Sciatic nerve (tissue), 2 donors: Measurements from ENCODE around the gene KIFC1. TPM values are rescaled to one million over a fixed set of nuclear protein-coding genes. Genes with fewer than 3 reads are reported as not detected.

Source experiments
- ATAC-seq: fragments of 200-7000 bp; cut with Tn5 transposase; one replicate; pipeline ENCODE4 v1.9.1; 2020; ENCODE audit warnings: mild to moderate bottlenecking, moderate library complexity
- DNase-seq: peaks from one replicate; pipeline ENCODE4 v3.0.0-alpha.2; 2020; ENCODE audit warnings: low spot score
- intact Hi-C: fragments of 100-400 bp; cut with DNase I; formaldehyde crosslinking; loops from one replicate; pipeline ENCODE4 v1.14.2; 2022
- microRNA-seq: library from miRNA; unstranded; fragments of <30 nt; microRNA quantifications from one replicate; pipeline ENCODE4 v1.2.0, GENCODE V29; 2020
- total RNA-seq: library from RNA; stranded (reverse); fragmentation: NEBNext Ultra II Directional; extraction: Animal tissue kit (Norgen Biotek cat#: 25700); gene quantifications from one replicate; pipeline ENCODE4 v1.2.1, GENCODE V29; 2021
- donor health status: DM: no; HTN: no; CAD: no.
- donor health status: DM: no; HTN: no; CAD: no.

KIFC1 gene
- total RNA-seq, 1 donor from 2014 or later = 1.5 TPM

- DNase-seq = no peak
Measured at GRCh38 chr6:33455051-33455450, 63.4 kb downstream of the KIFC1 start.

DNA sequence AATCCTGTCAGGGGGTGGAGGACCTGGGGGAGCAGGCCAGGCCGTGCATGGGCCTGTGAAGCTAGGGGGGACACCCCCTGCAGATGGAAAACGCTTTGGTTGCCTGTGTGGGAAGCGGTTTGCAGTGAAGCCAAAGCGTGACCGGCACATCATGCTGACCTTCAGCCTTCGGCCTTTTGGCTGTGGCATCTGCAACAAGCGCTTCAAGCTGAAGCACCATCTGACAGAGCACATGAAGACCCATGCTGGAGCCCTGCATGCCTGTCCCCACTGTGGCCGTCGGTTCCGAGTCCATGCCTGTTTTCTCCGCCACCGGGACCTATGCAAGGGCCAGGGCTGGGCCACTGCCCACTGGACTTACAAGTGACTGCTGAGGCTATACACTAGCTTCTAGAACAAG is 64.5 kb downstream of the KIFC1 start:
- intact Hi-C loops = loop anchor here (10.0 kb wide), 1 partner anchor 119 kb away; no protein-coding TSS in a partner anchor
- ATAC-seq = no peak

More at GRCh38 chr6:33455051-33455450, 63.4 kb downstream of the KIFC1 start:
- no peak for ATAC-seq
- intact Hi-C loops = loop anchor here (10.0 kb wide), 1 partner anchor 120 kb away; no protein-coding TSS in a partner anchor

DNA sequence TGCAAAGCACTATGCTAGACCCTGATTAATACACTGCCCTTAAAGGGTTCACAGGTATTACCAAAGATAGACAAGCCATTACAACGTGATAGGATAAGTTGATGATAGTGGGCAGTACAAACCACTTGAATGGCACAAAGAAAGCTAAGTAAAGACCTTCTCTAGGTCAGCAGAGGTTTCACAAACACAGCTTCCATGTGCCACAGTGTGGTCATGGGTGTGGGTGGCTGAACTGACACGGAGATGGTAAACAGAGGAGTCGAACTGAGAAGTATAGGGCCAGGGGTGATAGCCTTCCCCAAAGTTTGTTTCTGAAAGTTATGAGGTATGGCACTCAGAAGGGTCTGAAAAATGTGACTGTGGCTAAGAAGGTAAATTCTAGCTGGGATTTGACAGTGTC is 67.1 kb downstream of the KIFC1 start:
- no peak for ATAC-seq
- no peak for DNase-seq
- intact Hi-C loops = loop anchor here (10.0 kb wide), 1 partner anchor 116 kb away; no protein-coding TSS in a partner anchor

More for the DNA sequence above, 64.5 kb downstream of the KIFC1 start:
- DNase-seq = no peak

- DNase-seq (no peak), ATAC-seq (no peak)
- intact Hi-C loops = loop anchor here (10.0 kb wide), 1 partner anchor 116 kb away; no protein-coding TSS in a partner anchor
Measured at GRCh38 chr6:33459226-33459625, 67.6 kb downstream of the KIFC1 start.

Small RNAs within 50 kb of the gene (microRNA-seq; reads per million reads assigned to microRNA genes)
- not detected for gene MIR5004

Other genes with a start within 250 kb of the KIFC1 start
- 5.6 TPM for gene COL11A2, start 199.4 kb upstream of the KIFC1 start, total RNA-seq
- 54.0 TPM for gene RXRB, start 191.2 kb upstream of the KIFC1 start, total RNA-seq
- 65.3 TPM for gene SLC39A7, start 191.0 kb upstream of the KIFC1 start, total RNA-seq
- 12.7 TPM for gene HSD17B8, start 187.2 kb upstream of the KIFC1 start, total RNA-seq
- 39.5 TPM for gene RING1, start 183.3 kb upstream of the KIFC1 start, total RNA-seq
- gene VPS52, start 119.9 kb upstream of the KIFC1 start, total RNA-seq = 50.0 TPM
- 1,733 TPM for gene RPS18, start 119.7 kb upstream of the KIFC1 start, total RNA-seq
- 14.8 TPM for gene B3GALT4, start 114.7 kb upstream of the KIFC1 start, total RNA-seq
- 32.4 TPM for gene WDR46, start 102.6 kb upstream of the KIFC1 start, total RNA-seq
- 27.1 TPM for gene PFDN6, start 102.2 kb upstream of the KIFC1 start, total RNA-seq
- 83.5 TPM for gene RGL2, start 92.9 kb upstream of the KIFC1 start, total RNA-seq
- gene TAPBP, start 77.7 kb upstream of the KIFC1 start, total RNA-seq = 85.5 TPM
- 23.2 TPM for gene ZBTB22, start 74.1 kb upstream of the KIFC1 start, total RNA-seq
- gene DAXX, start 68.9 kb upstream of the KIFC1 start, total RNA-seq = 35.9 TPM
- 107 TPM for gene PHF1, start 19.2 kb downstream of the KIFC1 start, total RNA-seq
- 107 TPM for gene CUTA, start 26.3 kb downstream of the KIFC1 start, total RNA-seq
- gene SYNGAP1, start 28.2 kb downstream of the KIFC1 start, total RNA-seq = 30.2 TPM
- gene ZBTB9, start 62.8 kb downstream of the KIFC1 start, total RNA-seq = 6.5 TPM
- gene BAK1, start 188.5 kb downstream of the KIFC1 start, total RNA-seq = 10.7 TPM
- 88.6 TPM for gene ITPR3, start 229.5 kb downstream of the KIFC1 start, total RNA-seq